HEK293T (cell line): ENCODE results near the gene VHLL.

Experiments
- CTCF ChIA-PET: fragments of 350-600 bp; formaldehyde crosslinking; extraction: SDS; loops from one replicate; lab custom pipeline; 2021; ENCODE audit warnings: antibody characterized with exemption, inconsistent platforms; lab: Yijun Ruan, JAX
- POLR2A ChIA-PET: fragments of 350-600 bp; formaldehyde crosslinking; extraction: SDS; loops from one replicate; lab custom pipeline; 2020; ENCODE audit warnings: antibody characterized with exemption, inconsistent platforms; lab: Yijun Ruan, JAX
- DNase-seq: peaks from one replicate; pipeline ENCODE4 v3.0.0; 2012; ENCODE audit warnings: mixed read lengths; ENCODE audit errors: extremely low spot score
- ARNT ChIP-seq: fragments of 450-650 bp; IDR thresholded peaks from 2 replicates; pipeline ENCODE4 v1.6.1; 2017; ENCODE audit warnings: mild to moderate bottlenecking
- BHLHE40 ChIP-seq: fragments of 450-650 bp; IDR thresholded peaks from 2 replicates; pipeline ENCODE4 v1.6.1; 2016; ENCODE audit warnings: mild to moderate bottlenecking, moderate library complexity, borderline replicate concordance
- CTBP1 ChIP-seq: fragments of 450-650 bp; IDR thresholded peaks from 2 replicates; pipeline ENCODE4 v1.6.1; 2016; ENCODE audit warnings: borderline replicate concordance
- ELF4 ChIP-seq: fragments of 450-650 bp; IDR thresholded peaks from 2 replicates; pipeline ENCODE4 v1.6.1; 2017; ENCODE audit warnings: antibody characterized with exemption
- FOXA1 ChIP-seq: fragments of 450-650 bp; IDR thresholded peaks from 2 replicates; pipeline ENCODE4 v1.6.1; 2016; ENCODE audit warnings: mild to moderate bottlenecking
- FOXK2 ChIP-seq: fragments of 450-650 bp; IDR thresholded peaks from 2 replicates; pipeline ENCODE4 v1.6.1; 2016; ENCODE audit warnings: mild to moderate bottlenecking
- FOXM1 ChIP-seq: fragments of 450-650 bp; IDR thresholded peaks from 2 replicates; pipeline ENCODE4 v1.6.1; 2017; ENCODE audit warnings: mild to moderate bottlenecking, borderline replicate concordance
- HDGF ChIP-seq: fragments of 450-650 bp; IDR thresholded peaks from 2 replicates; pipeline ENCODE4 v1.6.1; 2017; ENCODE audit warnings: antibody characterized with exemption, borderline replicate concordance
- L3MBTL2 ChIP-seq: fragments of 450-650 bp; conservative IDR thresholded peaks from 2 replicates; pipeline ENCODE4 v1.6.1; 2016; ENCODE audit warnings: mild to moderate bottlenecking
- LEF1 ChIP-seq: fragments of 450-650 bp; IDR thresholded peaks from 2 replicates; pipeline ENCODE4 v1.6.1; 2017; ENCODE audit warnings: mild to moderate bottlenecking, borderline replicate concordance
- NFRKB ChIP-seq: fragments of 450-650 bp; IDR thresholded peaks from 2 replicates; pipeline ENCODE4 v1.6.1; 2016; ENCODE audit warnings: mild to moderate bottlenecking, moderate library complexity
- SP1 ChIP-seq: fragments of 450-650 bp; IDR thresholded peaks from 2 replicates; pipeline ENCODE4 v1.6.1; 2017
- SUZ12 ChIP-seq: fragments of 450-650 bp; IDR thresholded peaks from 2 replicates; pipeline ENCODE4 v1.6.1; 2016; ENCODE audit warnings: mild to moderate bottlenecking
- TARDBP ChIP-seq: fragments of 450-650 bp; IDR thresholded peaks from 2 replicates; pipeline ENCODE4 v1.6.1; 2016
- ZNF384 ChIP-seq: fragments of 450-650 bp; IDR thresholded peaks from 2 replicates; pipeline ENCODE4 v1.6.1; 2016
- TF ChIP-seq, protein P1 (sequence below): fragments of 450-650 bp; IDR thresholded peaks from 2 replicates; pipeline ENCODE4 v1.6.1; 2016

VHLL gene

DNA sequence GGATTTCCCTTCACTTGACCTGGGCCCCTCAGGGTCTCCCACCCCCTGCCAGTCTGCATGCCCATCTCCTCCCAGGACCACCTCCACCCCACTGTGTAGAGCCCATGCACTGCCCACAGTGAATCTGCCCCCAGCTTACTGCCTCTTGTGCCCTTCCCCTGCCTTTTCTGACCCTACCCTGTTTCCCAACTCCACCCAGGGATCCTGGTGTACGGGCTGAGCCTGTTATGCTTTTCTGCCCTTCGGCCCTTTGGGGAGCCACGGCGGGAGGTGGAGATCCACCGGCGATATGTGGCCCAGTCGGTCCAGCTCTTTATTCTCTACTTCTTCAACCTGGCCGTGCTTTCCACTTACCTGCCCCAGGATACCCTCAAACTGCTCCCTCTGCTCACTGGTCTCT, 13.0 kb downstream of the VHLL start:
- CTCF ChIA-PET = no interaction called here
- POLR2A ChIA-PET = interaction anchor here (5.7 kb wide), 1 partner anchor 11 kb away, joined by 71 read pairs; the partner anchor contains the start of genes GLMP and VHLL

DNA sequence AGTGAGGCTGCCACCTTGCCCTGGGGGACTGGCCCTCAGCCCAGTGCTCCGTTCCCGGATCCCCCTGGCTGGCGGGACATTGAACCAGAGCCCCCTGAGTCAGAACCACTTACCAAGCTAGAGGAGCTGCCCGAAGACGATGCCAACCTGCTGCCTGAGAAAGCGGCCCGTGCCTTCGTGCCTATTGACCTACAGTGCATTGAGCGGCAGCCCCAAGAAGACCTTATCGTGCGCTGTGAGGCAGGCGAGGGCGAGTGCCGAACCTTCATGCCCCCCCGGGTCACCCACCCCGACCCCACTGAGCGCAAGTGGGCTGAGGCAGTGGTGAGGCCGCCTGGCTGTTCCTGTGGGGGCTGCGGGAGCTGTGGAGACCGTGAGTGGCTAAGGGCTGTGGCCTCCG, 13.7 kb downstream of the VHLL start:
- no peak for DNase-seq
- CTCF ChIA-PET = no interaction called here
- POLR2A ChIA-PET = interaction anchor here (0.6 to 5.7 kb wide), 2 partner anchors 12 to 34 kb away, joined by 3 to 71 read pairs; partner anchors contain the start of genes GLMP and VHLL
- TF ChIP-seq L3MBTL2 (no peak), SP1 (no peak), HDGF (no peak), FOXK2 (no peak), NFRKB (no peak), ELF4 (no peak), LEF1 (no peak), TARDBP (no peak), ZNF384 (no peak), ARNT (no peak), FOXA1 (no peak), FOXM1 (no peak), SUZ12 (no peak)
- TF ChIP-seq, protein P1, sequence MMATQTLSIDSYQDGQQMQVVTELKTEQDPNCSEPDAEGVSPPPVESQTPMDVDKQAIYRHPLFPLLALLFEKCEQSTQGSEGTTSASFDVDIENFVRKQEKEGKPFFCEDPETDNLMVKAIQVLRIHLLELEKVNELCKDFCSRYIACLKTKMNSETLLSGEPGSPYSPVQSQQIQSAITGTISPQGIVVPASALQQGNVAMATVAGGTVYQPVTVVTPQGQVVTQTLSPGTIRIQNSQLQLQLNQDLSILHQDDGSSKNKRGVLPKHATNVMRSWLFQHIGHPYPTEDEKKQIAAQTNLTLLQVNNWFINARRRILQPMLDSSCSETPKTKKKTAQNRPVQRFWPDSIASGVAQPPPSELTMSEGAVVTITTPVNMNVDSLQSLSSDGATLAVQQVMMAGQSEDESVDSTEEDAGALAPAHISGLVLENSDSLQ = no peak

More for the DNA sequence above, 13.0 kb downstream of the VHLL start:
- TF ChIP-seq, protein P1 = no peak
- TF ChIP-seq HDGF (no peak), ELF4 (no peak), BHLHE40 (no peak), ZNF384 (no peak), L3MBTL2 (no peak), NFRKB (no peak), FOXM1 (no peak), SP1 (no peak), SUZ12 (no peak), ARNT (no peak), TARDBP (no peak), FOXA1 (no peak), LEF1 (no peak), CTBP1 (no peak), FOXK2 (no peak)
- no peak for DNase-seq

DNA sequence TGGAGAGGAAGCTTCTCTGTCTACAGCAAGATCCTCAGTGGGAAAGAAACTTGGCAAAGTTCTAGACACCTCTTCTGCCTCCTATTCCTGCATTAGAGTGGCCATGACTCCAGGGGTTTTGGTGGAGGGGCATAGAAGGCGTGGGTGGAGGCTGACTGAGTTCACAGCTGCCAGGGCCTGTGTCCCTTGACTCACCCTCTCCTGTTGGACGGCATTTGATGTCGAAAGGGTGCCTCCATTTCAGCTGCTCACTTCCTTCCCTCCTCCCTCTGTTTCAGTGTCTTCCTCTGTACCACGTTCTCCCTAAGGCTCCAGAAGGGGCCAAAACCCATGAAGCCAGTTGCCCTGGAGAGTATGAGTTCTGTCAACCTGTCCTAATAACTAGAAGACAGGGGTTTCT, 14.3 kb downstream of the VHLL start:
- ChIA-PET CTCF (no interaction called here), POLR2A (interaction anchor here (3.7 to 5.7 kb wide), 2 partner anchors 13 kb away, joined by 34 to 71 read pairs; partner anchors contain the start of genes GLMP and VHLL)
- no peak for TF ChIP-seq SUZ12
- no peak for TF ChIP-seq CTBP1
- no peak for TF ChIP-seq BHLHE40
- TF ChIP-seq ARNT = no peak
- TF ChIP-seq TARDBP = no peak
- TF ChIP-seq, protein P1 = no peak
- no peak for TF ChIP-seq NFRKB
- TF ChIP-seq HDGF = no peak
- no peak for TF ChIP-seq LEF1
- TF ChIP-seq ZNF384 = no peak
- TF ChIP-seq L3MBTL2 = no peak
- TF ChIP-seq FOXM1 = no peak
- TF ChIP-seq SP1 = no peak
- no peak for TF ChIP-seq FOXA1
- no peak for TF ChIP-seq FOXK2
- TF ChIP-seq ELF4 = no peak
- DNase-seq = no peak

DNA sequence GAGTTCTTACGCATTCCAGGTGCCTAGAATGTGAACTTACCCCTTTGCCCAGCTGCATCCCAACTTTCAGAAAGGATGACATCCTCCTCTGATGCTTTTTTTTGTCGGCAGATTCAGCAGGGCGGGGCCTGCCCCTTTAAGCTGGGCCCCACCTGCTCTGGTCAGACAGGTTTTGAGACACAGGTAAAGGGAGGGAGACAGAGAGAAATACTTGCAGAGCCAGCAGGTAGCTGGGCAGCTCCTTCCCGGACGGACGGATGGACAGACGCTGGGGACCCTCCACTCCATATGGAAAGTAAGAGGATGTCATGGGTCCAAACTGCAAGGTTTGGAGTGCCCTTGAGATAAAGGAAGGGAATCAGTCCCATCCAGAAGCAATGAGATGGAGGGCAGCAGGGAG, 15.0 kb downstream of the VHLL start, which contains the start of gene TMEM79:
TMEM79 (plus strand) TSS at position 214 of the 400 bp plus-strand sequence. CDS start 902 bp downstream, outside the sequence.
- CTCF ChIA-PET = interaction anchor here (0.6 kb wide), 2 partner anchors 11 to 29 kb away, joined by 3 to 4 read pairs; no protein-coding TSS in a partner anchor
- DNase-seq = no peak
- TF ChIP-seq FOXK2 (no peak), LEF1 (no peak), NFRKB (no peak), CTBP1 (no peak), BHLHE40 (no peak), FOXM1 (no peak)
- POLR2A ChIA-PET = interaction anchor here (1.3 to 5.7 kb wide), 4 partner anchors 12 to 79 kb away, joined by 3 to 71 read pairs (median 25); partner anchors contain the start of genes GLMP, PMF1 and VHLL

DNA sequence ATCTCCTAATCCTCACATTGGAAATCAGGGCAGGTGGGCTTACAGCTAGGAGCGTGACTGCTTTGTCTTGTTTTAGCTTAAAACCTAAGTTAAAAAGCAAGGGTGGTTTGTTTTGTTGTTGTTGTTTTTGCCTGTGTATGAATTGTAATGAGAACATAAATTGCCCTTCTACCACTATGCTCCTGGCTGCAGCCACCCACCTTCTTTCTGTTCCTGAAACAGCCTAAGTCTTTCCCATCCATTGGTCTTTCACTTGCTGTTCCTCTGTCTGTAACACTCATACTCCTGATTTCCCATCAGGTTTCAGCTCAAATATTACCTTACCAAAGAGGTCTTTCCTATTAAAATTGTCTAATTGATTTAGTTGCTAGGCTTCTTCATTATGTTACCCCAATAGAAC, 15.6 kb downstream of the VHLL start:
- ChIA-PET POLR2A (interaction anchor here (0.8 to 5.7 kb wide), 18 partner anchors 8 to 218 kb away, joined by 3 to 71 read pairs (median 4); partner anchors contain the start of genes CCT3, GLMP, PMF1 and SLC25A44), CTCF (interaction anchor here (0.6 to 1.4 kb wide), 4 partner anchors 11 to 76 kb away, joined by 3 to 5 read pairs (median 4); no protein-coding TSS in a partner anchor)
- DNase-seq = no peak
- TF ChIP-seq ARNT (no peak), ELF4 (no peak), BHLHE40 (no peak), SUZ12 (no peak), FOXM1 (no peak), CTBP1 (no peak), ZNF384 (no peak), HDGF (no peak), NFRKB (no peak), SP1 (no peak), L3MBTL2 (no peak)
- TF ChIP-seq, protein P1 = no peak
